Psoas muscle (tissue), 8 donors: ENCODE measurements around the gene KCTD17. TPM values are rescaled to one million over a fixed set of nuclear protein-coding genes. Genes with fewer than 3 reads are reported as not detected.

Experiments used
- ATAC-seq, 4 donors: fragments of 200-7000 bp; cut with Tn5 transposase; one replicate each; pipeline ENCODE4 v1.9.1; 2020; ENCODE audit warnings: moderate library complexity in 3 of 4, mild to moderate bottlenecking in 2 of 4
- DNase-seq, 2 donors: peaks; one replicate each; pipeline ENCODE4 v3.0.0-alpha.2; 2020
- H3K27ac ChIP-seq: fragments of 200-600 bp; one replicate; pipeline ENCODE4 v1.8.0; 2022
- H3K27me3 ChIP-seq, 3 donors: fragments of 200-600 bp in 1 of 3; one replicate each; pipeline versions ENCODE4 v1.6.1 to v1.8.0; 2013 to 2022; ENCODE audit warnings: low read length in 2 of 3, mild to moderate bottlenecking in 2 of 3, moderate library complexity in 1 of 3; ENCODE audit not compliant: insufficient read depth in 3 of 3
- H3K36me3 ChIP-seq, 2 donors: fragments of 200-600 bp in 1 of 2; one replicate each; pipeline versions ENCODE4 v1.6.1 to v1.8.0; 2013 to 2022; ENCODE audit warnings: low read depth in 1 of 2, mild to moderate bottlenecking in 1 of 2, moderate library complexity in 1 of 2; ENCODE audit not compliant: insufficient read depth in 1 of 2
- H3K4me1 ChIP-seq: fragments of 200-600 bp; one replicate; pipeline ENCODE4 v1.8.0; 2022
- H3K4me3 ChIP-seq: fragments of 200-600 bp; one replicate; pipeline ENCODE4 v1.8.0; 2022; ENCODE audit warnings: mild to moderate bottlenecking
- H3K9me3 ChIP-seq: fragments of 200-600 bp; one replicate; pipeline ENCODE4 v1.8.0; 2022
- WGBS, 3 donors: extraction: QIAGEN DNeasy Blood & Tissue Kit; methylation state at CpG; one replicate each; pipeline versions ENCODE4 v1.1.6 to v1.1.7; 2013; 5-methylcytosine and 5-hydroxymethylcytosine counted together
- intact Hi-C, 2 donors: fragments of 100-400 bp; cut with DNase I; formaldehyde crosslinking; loops; one replicate each; pipeline versions ENCODE4 v1.11.0 to v1.14.2; 2022
- polyA plus RNA-seq, 3 donors: library from polyadenylated mRNA; stranded (reverse); fragments of 200-250 nt; gene quantifications; one replicate each; pipeline ENCODE4 v1.2.3, GENCODE V29; 2013
- total RNA-seq, 4 donors: library from RNA; stranded (reverse); fragmentation: NEBNext Ultra II Directional in 2 of 4; extraction: Animal tissue kit (Norgen Biotek cat#: 25700) in 2 of 4; gene quantifications; one replicate each; pipeline versions ENCODE4 v1.2.1 to v1.2.4, GENCODE V29; 2021 to 2023
- TF ChIP-seq, protein P1 (sequence below): fragments of 200-600 bp; IDR thresholded peaks from one replicate; pipeline ENCODE4 v1.8.0; 2022; ENCODE audit warnings: antibody characterized with exemption
- donor health status: healthy with polysubstance abuse.
- donor health status: DM: no; HTN: no; CAD: no; lungs with moderate emphysema.
- donor health status: Bipolar disorder and iron deficiency.
- donor health status: healthy.
- donor health status: DM: yes; HTN: yes; CAD: no.
- donor health status: DM: no; HTN: no; CAD: no.
- donor health status: DM: no; HTN: no; CAD: no.
- donor health status: DM: yes; HTN: yes; CAD: no.

Gene KCTD17
- total and polyA plus RNA-seq, 7 donors: 1.5 to 3.4 (median 1.8) TPM

DNA sequence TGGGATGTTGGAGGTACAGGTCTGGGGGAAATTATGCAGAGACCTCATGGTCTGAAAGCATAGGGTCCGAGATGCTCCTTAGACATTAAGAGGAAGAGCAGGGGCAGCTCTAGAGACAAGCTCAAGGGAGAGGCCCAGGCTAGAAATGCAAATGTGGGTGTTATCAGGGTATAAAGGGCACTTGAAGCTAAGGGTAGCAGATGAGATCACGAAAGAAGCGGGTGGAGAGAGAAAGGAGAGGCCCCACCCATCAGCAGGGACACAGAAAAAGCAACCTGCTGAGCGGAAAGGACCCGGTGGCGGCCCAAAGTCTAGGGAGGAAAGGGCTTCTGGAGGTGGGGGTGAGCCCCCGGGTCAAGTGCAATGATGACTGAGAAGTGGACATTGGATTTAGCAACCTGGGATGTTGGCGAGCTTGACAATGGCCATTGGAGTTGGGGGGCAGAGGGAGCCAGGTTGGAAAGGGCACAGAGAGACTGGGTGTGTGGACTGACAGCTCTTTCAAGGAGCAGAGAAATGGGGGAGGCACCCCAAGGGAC is 49.1 kb downstream of the KCTD17 start:
- intact Hi-C loops: no loop called here
- H3K27ac ChIP-seq: no peak overlapping the region
- no peaks in the 10 kb centered on the region for H3K9me3 ChIP-seq
- H3K36me3 ChIP-seq: no peaks in the 10 kb centered on the region
- no peak overlapping the region for H3K4me3 ChIP-seq
- TF ChIP-seq, protein P1, sequence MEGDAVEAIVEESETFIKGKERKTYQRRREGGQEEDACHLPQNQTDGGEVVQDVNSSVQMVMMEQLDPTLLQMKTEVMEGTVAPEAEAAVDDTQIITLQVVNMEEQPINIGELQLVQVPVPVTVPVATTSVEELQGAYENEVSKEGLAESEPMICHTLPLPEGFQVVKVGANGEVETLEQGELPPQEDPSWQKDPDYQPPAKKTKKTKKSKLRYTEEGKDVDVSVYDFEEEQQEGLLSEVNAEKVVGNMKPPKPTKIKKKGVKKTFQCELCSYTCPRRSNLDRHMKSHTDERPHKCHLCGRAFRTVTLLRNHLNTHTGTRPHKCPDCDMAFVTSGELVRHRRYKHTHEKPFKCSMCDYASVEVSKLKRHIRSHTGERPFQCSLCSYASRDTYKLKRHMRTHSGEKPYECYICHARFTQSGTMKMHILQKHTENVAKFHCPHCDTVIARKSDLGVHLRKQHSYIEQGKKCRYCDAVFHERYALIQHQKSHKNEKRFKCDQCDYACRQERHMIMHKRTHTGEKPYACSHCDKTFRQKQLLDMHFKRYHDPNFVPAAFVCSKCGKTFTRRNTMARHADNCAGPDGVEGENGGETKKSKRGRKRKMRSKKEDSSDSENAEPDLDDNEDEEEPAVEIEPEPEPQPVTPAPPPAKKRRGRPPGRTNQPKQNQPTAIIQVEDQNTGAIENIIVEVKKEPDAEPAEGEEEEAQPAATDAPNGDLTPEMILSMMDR: no peak
- H3K27me3 ChIP-seq: peaks cover 0 to 49% (median 10%) of the 10 kb centered on the region in 3 donors
- DNase-seq (no peak), ATAC-seq (no peak)
- no peaks in the 10 kb centered on the region for H3K4me1 ChIP-seq
- WGBS, 3 donors: 68 to 76% (median 72%) methylated on average over 8 of the region's 8 CpGs

DNA sequence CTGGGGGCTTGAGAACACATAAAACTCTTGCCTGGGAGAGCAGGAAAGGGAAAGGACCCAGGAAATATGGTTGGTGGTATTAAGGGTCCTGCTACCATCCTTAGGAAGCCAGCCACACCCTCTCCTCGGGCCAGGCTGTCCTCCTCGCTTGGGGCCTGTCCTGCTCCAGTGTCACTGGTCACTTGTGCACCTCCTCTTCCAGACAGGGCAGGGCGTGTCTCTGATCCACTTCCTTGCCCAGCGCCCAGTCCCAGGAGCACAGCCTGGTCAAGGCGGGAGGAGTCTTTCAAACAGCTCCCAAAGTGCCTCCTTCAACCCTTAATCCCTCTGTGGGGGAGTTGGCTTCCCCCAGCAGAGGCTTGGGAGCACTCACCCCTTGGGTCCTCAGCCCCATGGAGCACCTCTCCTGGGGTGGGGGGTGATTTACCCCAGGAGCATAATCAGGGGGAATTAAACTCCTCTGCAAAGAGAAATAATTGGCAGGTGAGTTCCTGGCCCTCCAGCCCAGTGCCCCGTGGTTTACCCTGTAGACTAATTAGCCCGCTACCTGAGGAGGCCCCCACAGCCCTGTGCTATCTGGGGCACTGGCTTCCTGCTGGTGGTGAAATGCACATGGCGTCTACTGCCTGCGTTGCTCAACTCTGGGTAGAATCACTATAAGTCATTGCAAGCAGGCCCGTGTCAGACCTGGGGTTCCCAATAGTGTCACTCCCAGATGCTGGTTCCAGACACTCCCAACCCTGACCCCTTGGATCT is 49.9 kb downstream of the KCTD17 start:
- intact Hi-C loops: no loop called here
- WGBS, 3 donors: 76 to 84% (median 77%) methylated on average over 10 of the region's 10 CpGs
- H3K4me3 ChIP-seq: no peak overlapping the region

DNA sequence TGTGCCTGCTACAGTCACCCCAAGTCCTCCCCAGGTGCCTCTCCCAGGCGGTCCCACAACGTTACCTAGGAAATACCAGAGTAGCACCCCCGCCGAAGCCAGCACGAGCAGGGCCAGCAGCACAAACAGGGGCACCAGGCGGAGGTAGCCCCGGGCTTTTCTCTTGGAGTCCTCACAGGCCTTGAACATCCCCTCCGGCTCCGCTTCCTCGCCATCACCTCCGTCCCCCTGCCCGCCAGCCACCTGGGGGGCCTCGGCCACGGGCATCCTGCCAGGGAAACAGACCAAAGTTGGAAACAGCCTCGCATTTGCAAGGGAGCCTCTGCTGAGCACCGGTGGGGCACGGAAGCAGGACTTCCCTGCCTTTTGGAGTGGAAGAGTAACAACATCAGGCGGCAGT is 51.6 kb downstream of the KCTD17 start:
- intact Hi-C loops: no loop called here
- peaks cover 0 to 38% (median 6%) of the 10 kb centered on the region in 3 donors for H3K27me3 ChIP-seq
- no peak overlapping the region for H3K4me3 ChIP-seq
- H3K27ac ChIP-seq: no peak overlapping the region
- ATAC-seq (no peak), DNase-seq (no peak)
- H3K4me1 ChIP-seq: no peaks in the 10 kb centered on the region
- H3K36me3 ChIP-seq: no peaks in the 10 kb centered on the region
- TF ChIP-seq, protein P1: no peak
- WGBS, 3 donors: 44 to 48% (median 48%) methylated on average over 18 of the region's 18 CpGs
- no peaks in the 10 kb centered on the region for H3K9me3 ChIP-seq

More for the DNA sequence above, 49.9 kb downstream of the KCTD17 start:
- H3K4me1 ChIP-seq: no peaks in the 10 kb centered on the region
- H3K36me3 ChIP-seq: no peaks in the 10 kb centered on the region
- H3K27ac ChIP-seq: no peak overlapping the region
- DNase-seq: no peak
- TF ChIP-seq, protein P1: no peak
- ATAC-seq: no peak
- H3K9me3 ChIP-seq: no peaks in the 10 kb centered on the region
- H3K27me3 ChIP-seq: peaks cover 0 to 42% (median 10%) of the 10 kb centered on the region in 3 donors

- H3K4me3 ChIP-seq: no peak overlapping the region
- WGBS, 3 donors: 47 to 54% (median 52%) methylated on average over 14 of the region's 14 CpGs
- no peak for ATAC-seq
- intact Hi-C loops: no loop called here
- H3K27ac ChIP-seq: no peak overlapping the region
- peaks cover 0 to 41% (median 6%) of the 10 kb centered on the region in 3 donors for H3K27me3 ChIP-seq
- TF ChIP-seq, protein P1: no peak
- no peaks in the 10 kb centered on the region for H3K36me3 ChIP-seq
- H3K9me3 ChIP-seq: no peaks in the 10 kb centered on the region
- no peaks in the 10 kb centered on the region for H3K4me1 ChIP-seq
- no peak for DNase-seq
Measured at GRCh38 chr22:37103656-37104452, 52.3 kb downstream of the KCTD17 start.
